Activated CD4-positive, alpha-beta T cell treated with anti-CD3 and anti-CD28 coated beads, Interleukin-2, amount 50 U/mL, for 48 hours (primary cell): ENCODE data around the gene COL25A1.
"Not testable (repeated sequence)": the region's sequence is repeated elsewhere in the genome, so short reads cannot be mapped to it uniquely, and the experiment has no call there.

Experiments
- DNase-seq, 2 experiments: peaks; one replicate each; pipeline ENCODE4 v3.0.0-alpha.2; 2020

Gene COL25A1

GRCh38 chr4:108943976-108944591, 358.4 kb downstream of the COL25A1 start:
- DNase-seq: no peak

- DNase-seq: no peak
These were observed 359.1 kb downstream of the COL25A1 start for GRCh38 chr4:108943371-108943770.

- no peak for DNase-seq
These were observed 360.5 kb downstream of the COL25A1 start for GRCh38 chr4:108941904-108942430.

GRCh38 chr4:108940634-108941033, 361.8 kb downstream of the COL25A1 start:
- no peak for DNase-seq

- no peak for DNase-seq
These were observed 362.3 kb downstream of the COL25A1 start for GRCh38 chr4:108940149-108940548.

- DNase-seq: no peak
These were observed 365.4 kb downstream of the COL25A1 start for GRCh38 chr4:108937066-108937465.

- not testable (repeated sequence) for DNase-seq
These were observed 368.5 kb downstream of the COL25A1 start for GRCh38 chr4:108933925-108934324.

- DNase-seq: no peak
These were observed 369.4 kb downstream of the COL25A1 start for GRCh38 chr4:108933046-108933445.

- DNase-seq: no peak
These were observed 370.5 kb downstream of the COL25A1 start for GRCh38 chr4:108931926-108932325.

GRCh38 chr4:108930186-108930585, 372.3 kb downstream of the COL25A1 start:
- DNase-seq: no peak

- no peak for DNase-seq
These were observed 375.7 kb downstream of the COL25A1 start for GRCh38 chr4:108926781-108927180.

- no peak for DNase-seq
These were observed 376.4 kb downstream of the COL25A1 start for GRCh38 chr4:108926061-108926460.

- DNase-seq: no peak
These were observed 380.3 kb downstream of the COL25A1 start for GRCh38 chr4:108922191-108922590.

GRCh38 chr4:108920395-108921087, 381.9 kb downstream of the COL25A1 start:
- no peak for DNase-seq

- no peak for DNase-seq
These were observed 383.1 kb downstream of the COL25A1 start for GRCh38 chr4:108919226-108919893.

GRCh38 chr4:108917255-108917654, 385.2 kb downstream of the COL25A1 start:
- DNase-seq: no peak

- DNase-seq: no peak
These were observed 385.8 kb downstream of the COL25A1 start for GRCh38 chr4:108916638-108917037.

GRCh38 chr4:108906866-108907367, 395.5 kb downstream of the COL25A1 start:
- no peak for DNase-seq

GRCh38 chr4:108906006-108906405, 396.5 kb downstream of the COL25A1 start:
- DNase-seq: no peak

GRCh38 chr4:108903464-108904221, 398.8 kb downstream of the COL25A1 start:
- no peak for DNase-seq

GRCh38 chr4:108902769-108903168, 399.7 kb downstream of the COL25A1 start:
- DNase-seq: no peak

GRCh38 chr4:108901291-108901690, 401.2 kb downstream of the COL25A1 start:
- DNase-seq: no peak

GRCh38 chr4:108900018-108900580, 402.4 kb downstream of the COL25A1 start:
- no peak for DNase-seq
